ENCODE measurements around the gene SLC9A7. TPM values are rescaled to one million over a fixed set of nuclear protein-coding genes. Genes with fewer than 3 reads are reported as not detected.
A peak's percentile ranks its signal among the peaks of the same experiment; 100 is the strongest.

SLC9A7 gene
- total and polyA plus RNA-seq, 8 donors: 2.2 to 16.0 (median 6.3) TPM

DNA sequence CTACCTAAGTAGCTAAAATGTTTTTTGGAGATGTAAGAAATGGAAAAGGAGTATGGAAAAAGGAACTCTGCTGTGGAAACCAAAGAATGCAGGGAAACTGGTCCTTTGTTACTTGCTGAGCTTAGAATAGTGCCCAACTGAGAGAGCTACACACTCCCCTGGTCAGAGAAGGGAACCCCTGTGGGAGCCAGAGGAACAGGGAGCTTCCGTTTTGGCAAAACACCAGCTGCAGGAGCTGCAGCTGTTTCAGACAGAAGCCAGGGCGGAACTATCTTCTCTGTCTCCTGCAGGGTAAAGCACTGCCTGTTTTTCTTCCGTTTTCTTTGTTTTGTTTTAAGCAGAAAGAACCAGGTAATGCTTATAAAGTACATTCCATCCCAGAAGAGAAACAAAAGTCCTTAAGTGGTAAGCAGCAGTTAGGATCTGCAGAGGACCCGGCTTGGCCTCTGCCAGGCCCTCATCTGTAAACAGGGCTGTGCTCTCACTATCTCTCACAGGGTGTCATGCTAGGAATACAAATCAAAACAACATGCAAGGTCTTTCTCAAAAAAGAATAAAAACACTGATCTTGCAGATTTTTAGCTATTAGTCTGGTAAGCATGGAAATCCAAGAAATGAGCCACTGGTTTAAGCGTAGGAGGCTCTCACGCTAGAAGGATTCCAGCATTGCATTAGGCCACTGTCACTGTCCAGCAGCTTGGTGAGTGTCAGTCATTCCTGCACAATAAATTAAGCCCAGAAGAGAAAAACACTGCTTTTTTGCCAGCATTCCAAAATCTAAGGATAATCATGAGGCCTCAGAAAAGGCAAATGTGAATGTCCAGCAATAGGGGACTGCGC is 109.3 kb downstream of the SLC9A7 start:
- WGBS, 2 donors: 71 to 77% methylated on average over 7 of the region's 7 CpGs
- no peak overlapping the region for H3K27ac ChIP-seq
- H3K9me3 ChIP-seq: no peaks in the 10 kb centered on the region
- H3K4me1 ChIP-seq: no peaks in the 10 kb centered on the region
- DNase-seq (peak in 1 of 6 donors; percentile 25), FAIRE-seq (no peak), ATAC-seq (peak in 3 of 4 donors; percentile 44 to 69 (median 56))
- TF ChIP-seq, protein P1, sequence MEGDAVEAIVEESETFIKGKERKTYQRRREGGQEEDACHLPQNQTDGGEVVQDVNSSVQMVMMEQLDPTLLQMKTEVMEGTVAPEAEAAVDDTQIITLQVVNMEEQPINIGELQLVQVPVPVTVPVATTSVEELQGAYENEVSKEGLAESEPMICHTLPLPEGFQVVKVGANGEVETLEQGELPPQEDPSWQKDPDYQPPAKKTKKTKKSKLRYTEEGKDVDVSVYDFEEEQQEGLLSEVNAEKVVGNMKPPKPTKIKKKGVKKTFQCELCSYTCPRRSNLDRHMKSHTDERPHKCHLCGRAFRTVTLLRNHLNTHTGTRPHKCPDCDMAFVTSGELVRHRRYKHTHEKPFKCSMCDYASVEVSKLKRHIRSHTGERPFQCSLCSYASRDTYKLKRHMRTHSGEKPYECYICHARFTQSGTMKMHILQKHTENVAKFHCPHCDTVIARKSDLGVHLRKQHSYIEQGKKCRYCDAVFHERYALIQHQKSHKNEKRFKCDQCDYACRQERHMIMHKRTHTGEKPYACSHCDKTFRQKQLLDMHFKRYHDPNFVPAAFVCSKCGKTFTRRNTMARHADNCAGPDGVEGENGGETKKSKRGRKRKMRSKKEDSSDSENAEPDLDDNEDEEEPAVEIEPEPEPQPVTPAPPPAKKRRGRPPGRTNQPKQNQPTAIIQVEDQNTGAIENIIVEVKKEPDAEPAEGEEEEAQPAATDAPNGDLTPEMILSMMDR (IDR thresholded peaks at IDR 0.05): no peak
- no peaks in the 10 kb centered on the region for H3K36me3 ChIP-seq
- peaks cover 0 to 6% (median 0%) of the 10 kb centered on the region in 4 donors for H3K27me3 ChIP-seq
- intact Hi-C loops (cut with DNase I): no loop called here
- no peak overlapping the region for H3K4me3 ChIP-seq

DNA sequence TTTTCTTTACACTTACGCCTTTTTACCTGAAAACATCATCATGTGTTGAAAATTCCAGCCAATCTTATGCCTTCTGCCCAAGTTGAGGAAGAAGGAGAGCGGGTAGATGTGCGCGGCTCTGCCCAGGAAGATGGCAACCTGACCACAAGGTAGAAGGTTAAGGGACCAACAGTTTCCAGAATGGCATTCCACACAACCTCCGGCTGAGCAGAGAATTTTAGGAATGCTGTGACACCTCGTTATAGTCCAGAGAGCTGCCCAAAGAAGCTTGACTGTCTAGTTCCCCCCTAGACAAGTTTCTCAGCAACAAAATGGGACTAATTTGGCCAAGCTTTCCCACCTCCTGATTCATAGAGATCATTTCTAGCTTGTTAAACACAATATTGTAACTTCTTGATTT is 110.3 kb downstream of the SLC9A7 start:
- TF ChIP-seq, protein P1 (IDR thresholded peaks at IDR 0.05): no peak
- Histone ChIP-seq H3K36me3 (no peaks in the 10 kb centered on the region), H3K4me3 (no peak overlapping the region), H3K9me3 (no peaks in the 10 kb centered on the region), H3K27me3 (peaks cover 0 to 6% (median 0%) of the 10 kb centered on the region in 4 donors), H3K27ac (no peak overlapping the region), H3K4me1 (no peaks in the 10 kb centered on the region)
- ATAC-seq (no peak), FAIRE-seq (no peak), DNase-seq (no peak)
- WGBS, 2 donors: 66 to 83% methylated on average over 6 of the region's 6 CpGs
- intact Hi-C loops (cut with DNase I): no loop called here

DNA sequence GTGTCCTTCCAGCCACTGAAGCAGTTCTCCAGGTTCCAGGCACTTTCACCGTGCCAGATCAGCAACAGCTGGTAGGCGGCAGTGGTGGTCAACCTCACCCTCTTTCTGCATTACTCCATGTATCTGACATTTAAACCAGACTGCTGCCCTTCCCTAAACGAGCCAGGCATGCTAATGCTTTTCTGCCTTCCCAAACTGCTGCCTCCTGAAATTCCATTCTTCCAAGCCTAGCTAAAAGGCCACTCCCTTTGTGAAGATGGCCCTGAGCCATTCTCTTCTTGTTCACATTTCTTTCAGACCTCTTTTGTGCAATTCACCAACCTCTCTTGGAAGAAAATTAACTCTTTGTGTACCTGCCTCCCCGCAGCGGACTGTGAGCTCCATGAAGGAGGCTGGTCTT is 111.7 kb downstream of the SLC9A7 start:
- Histone ChIP-seq H3K9me3 (no peaks in the 10 kb centered on the region), H3K27me3 (peaks cover 0 to 6% (median 0%) of the 10 kb centered on the region in 4 donors), H3K27ac (no peak overlapping the region), H3K4me1 (no peaks in the 10 kb centered on the region), H3K36me3 (no peaks in the 10 kb centered on the region), H3K4me3 (no peak overlapping the region)
- DNase-seq (no peak), FAIRE-seq (no peak), ATAC-seq (no peak)
- intact Hi-C loops (cut with DNase I): no loop called here
- WGBS, 2 donors: 75 to 83% methylated on average over 5 of the region's 5 CpGs
- TF ChIP-seq, protein P1 (IDR thresholded peaks at IDR 0.05): no peak

DNA sequence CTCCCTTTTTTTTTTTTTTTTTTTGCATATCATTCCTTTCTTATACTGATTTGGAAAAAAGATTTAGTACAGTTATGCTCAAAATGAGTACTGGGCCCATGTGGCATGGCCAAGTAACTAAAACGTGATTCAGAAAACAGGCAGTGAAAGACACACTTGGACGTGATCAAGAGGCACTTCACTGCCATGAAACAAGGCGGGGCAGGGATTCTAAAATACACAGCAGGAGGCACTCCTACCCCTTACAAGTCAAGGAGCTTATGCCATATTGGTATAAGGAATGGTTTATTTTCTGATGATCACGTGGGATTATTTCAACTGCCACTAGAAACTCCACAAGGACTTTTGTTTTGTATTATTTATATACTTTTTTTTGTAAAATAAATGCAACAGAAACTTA is 113.3 kb downstream of the SLC9A7 start:
- intact Hi-C loops (cut with DNase I): no loop called here
- DNase-seq: no peak
- no peak for ATAC-seq
- no peak overlapping the region for H3K27ac ChIP-seq
- no peak for FAIRE-seq
- H3K27me3 ChIP-seq: peaks cover 0 to 6% (median 0%) of the 10 kb centered on the region in 4 donors
- H3K4me3 ChIP-seq: no peak overlapping the region
- 66 to 84% methylated on average over 4 of the region's 4 CpGs for WGBS, 2 donors
- no peaks in the 10 kb centered on the region for H3K36me3 ChIP-seq
- no peaks in the 10 kb centered on the region for H3K4me1 ChIP-seq
- TF ChIP-seq, protein P1 (IDR thresholded peaks at IDR 0.05): no peak
- H3K9me3 ChIP-seq: no peaks in the 10 kb centered on the region

DNA sequence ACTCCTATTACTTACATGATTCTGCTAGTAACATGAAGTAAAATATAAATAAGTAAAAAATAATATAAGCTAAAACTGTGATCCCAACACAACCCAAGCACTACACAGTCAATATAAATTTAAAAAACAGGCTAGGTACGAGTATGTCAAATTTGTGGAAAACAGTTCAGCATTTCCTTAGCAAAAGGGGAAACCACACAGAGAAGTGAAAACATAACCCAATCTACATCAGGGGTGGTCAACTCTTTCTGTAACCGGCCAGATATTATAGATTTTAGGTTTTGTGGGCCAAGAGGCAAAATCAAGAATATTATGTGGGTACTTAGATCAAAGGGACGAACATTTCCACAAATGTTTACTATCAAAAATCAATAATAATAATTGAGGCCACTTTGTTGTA is 115.3 kb downstream of the SLC9A7 start:
- ATAC-seq: no peak
- H3K4me1 ChIP-seq: no peaks in the 10 kb centered on the region
- H3K9me3 ChIP-seq: no peaks in the 10 kb centered on the region
- FAIRE-seq: no peak
- no peak overlapping the region for H3K4me3 ChIP-seq
- H3K36me3 ChIP-seq: no peaks in the 10 kb centered on the region
- intact Hi-C loops (cut with DNase I): no loop called here
- H3K27ac ChIP-seq: no peak overlapping the region
- TF ChIP-seq, protein P1 (IDR thresholded peaks at IDR 0.05): no peak
- peaks cover 0 to 6% (median 0%) of the 10 kb centered on the region in 4 donors for H3K27me3 ChIP-seq
- no peak for DNase-seq
- WGBS, 2 donors: 51 to 72% methylated on average over 3 of the region's 3 CpGs

Data from pancreas (tissue), 10 donors.